GM19468 (cell line): ENCODE data around the gene ITPR1.
A peak's percentile ranks its signal among the peaks of the same experiment; 100 is the strongest.

ENCODE experiments used
- ATAC-seq: cut with Tn5 transposase; IDR thresholded peaks from one replicate; pipeline ENCODE4 v1.9.1; 2021; ENCODE audit warnings: mild to moderate bottlenecking, moderate library complexity, moderate number of reproducible peaks; ENCODE audit not compliant: unreplicated experiment; ENCODE audit errors: extremely low read depth

ITPR1 gene

DNA sequence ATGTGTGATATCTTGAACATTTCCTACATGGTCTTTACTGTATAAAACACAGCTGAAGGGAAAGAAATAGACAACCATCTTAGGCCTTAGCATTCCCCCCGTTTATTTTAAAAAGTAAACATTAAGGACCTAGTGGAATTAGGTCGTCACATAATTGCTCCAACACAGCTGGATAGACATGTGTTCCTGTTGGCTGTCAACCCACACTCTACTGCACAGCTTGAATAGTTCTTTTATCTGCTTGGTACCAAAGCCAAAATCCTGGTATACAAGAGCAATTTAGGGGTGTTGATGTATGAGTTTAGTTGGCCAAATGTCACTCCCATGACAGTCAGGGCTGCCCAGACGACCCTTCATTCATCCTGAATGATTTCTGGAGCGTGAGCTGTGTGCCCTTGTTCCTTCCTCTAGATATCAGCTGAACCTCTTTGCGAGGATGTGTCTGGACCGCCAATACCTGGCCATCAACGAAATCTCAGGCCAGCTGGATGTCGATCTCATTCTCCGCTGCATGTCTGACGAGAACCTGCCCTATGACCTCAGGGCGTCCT, 179.7 kb downstream of the ITPR1 start:
- no peak for ATAC-seq

GRCh38 chr3:4674216-4674615, 181.1 kb downstream of the ITPR1 start:
- ATAC-seq, result no peak

- ATAC-seq, result no peak
Measured at GRCh38 chr3:4675704-4676103, 182.6 kb downstream of the ITPR1 start.

GRCh38 chr3:4678320-4678719, 185.2 kb downstream of the ITPR1 start:
- ATAC-seq, result no peak

- ATAC-seq, result no peak
Measured at GRCh38 chr3:4680227-4680691, 187.1 kb downstream of the ITPR1 start.

GRCh38 chr3:4680871-4681300, 187.7 kb downstream of the ITPR1 start:
- ATAC-seq, result no peak

GRCh38 chr3:4681301-4681700, 188.2 kb downstream of the ITPR1 start:
- no peak for ATAC-seq

GRCh38 chr3:4684117-4684516, 191.0 kb downstream of the ITPR1 start:
- no peak for ATAC-seq

GRCh38 chr3:4684976-4685375, 191.8 kb downstream of the ITPR1 start:
- ATAC-seq, result no peak

DNA sequence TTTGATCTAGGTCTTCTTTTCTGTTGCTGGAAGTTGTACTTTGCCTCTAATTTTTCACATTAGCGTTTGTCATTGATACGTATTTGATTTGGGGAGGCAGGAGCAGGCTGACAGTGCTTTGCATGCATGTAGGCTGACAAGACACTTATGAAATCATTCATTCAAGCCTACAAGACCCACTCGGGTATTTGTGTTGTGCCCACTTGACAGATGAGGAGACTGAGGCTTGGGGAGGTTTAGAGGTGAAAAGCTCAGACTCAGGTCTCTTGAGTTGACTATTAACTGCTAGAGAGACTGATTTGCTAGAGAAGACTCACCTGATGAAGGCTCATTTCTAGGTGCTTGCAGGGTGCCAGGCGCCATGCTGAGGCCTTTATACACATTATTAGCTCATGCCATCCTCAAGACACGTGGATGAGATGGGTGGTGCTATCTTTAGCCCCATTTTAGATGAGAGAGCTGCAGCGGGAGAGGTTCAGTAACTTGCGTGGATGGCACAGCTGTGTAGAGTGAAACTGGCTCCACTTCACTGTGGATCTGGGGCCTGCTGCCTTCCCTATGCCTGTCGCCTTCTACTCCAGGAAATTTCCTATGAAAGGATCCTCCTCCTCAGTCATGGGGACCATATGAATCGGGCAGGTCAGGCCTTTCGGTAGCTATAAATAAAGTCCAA, 192.7 kb downstream of the ITPR1 start:
- no peak for ATAC-seq

GRCh38 chr3:4686619-4687018, 193.5 kb downstream of the ITPR1 start:
- ATAC-seq, result no peak

DNA sequence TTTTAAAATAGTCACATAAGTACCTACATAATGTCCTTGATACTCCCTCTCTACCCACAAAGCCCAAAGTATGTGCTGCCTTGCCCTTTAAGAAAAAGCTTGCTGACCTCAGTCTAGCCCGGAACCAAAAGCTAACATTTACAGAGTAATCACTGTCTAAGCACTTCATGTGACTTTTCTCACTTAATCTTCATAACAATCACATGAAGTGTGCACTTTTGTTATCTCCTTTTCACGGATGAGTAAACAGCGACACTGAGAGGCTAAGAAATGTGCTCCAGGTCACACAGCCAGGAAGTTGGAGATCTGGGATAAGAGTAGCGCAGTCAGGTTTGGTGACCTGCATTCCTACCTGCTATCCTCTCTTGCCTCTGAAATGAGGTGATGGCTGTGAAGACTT, 194.0 kb downstream of the ITPR1 start:
- no peak for ATAC-seq

- ATAC-seq, result no peak
Measured at GRCh38 chr3:4687596-4687995, 194.4 kb downstream of the ITPR1 start.

- no peak for ATAC-seq
Measured at GRCh38 chr3:4688411-4688810, 195.3 kb downstream of the ITPR1 start.

DNA sequence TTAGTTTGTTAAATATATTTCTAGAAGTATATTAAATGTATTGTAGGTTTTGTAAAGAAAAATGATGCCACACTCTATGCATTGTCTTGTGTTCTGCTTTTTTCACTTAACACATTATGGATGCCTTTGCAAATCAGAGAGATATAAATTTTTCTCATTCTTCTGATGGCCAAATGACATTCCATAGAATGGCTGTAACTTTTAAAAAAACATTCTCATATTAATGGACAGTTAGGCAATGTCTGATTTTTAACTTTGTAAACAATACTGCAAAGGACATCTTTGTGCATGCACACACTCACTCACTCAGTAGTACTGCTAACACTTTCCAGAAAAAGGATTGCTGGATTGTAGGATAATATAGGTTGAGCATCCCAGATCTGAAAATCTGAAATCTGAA, 195.9 kb downstream of the ITPR1 start:
- ATAC-seq, result no peak

DNA sequence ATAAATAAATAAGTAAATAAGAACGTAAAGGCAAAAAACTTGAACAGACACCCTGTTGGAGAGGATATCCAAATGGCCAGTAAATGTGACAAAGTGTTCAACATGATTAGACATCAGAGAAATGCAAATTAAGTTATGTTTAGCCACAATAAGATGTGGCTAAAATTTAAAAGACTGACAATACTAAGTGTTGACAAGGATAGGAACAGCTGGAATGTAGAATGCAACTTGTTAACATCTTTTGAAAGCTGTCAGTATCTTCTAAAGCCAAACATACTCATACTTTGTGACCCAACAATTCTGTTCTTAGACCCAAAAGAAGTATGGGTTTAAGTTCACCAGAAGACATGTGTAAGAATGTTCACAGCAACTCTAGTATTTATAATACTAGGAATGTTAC, 197.1 kb downstream of the ITPR1 start:
- ATAC-seq, result no peak

DNA sequence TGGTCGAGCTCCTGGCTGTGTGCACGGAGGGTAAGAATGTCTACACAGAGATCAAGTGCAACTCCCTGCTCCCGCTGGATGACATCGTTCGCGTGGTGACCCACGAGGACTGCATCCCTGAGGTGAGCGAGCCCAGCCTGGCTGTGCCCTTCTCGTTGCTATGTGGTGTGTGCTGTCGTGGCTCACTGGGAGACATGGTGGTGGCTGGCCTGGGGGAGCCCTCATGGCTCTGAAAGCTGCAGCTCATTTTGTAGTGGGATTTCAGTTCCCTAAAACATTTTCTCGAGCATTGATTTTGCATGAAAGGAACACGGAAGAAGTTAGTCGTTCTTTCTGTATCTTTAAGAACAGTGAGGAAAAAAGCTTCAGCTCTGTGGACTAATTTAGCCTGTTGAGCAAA, 200.5 kb downstream of the ITPR1 start:
- peak; percentile 82 for ATAC-seq

GRCh38 chr3:4695846-4696245, 202.7 kb downstream of the ITPR1 start:
- ATAC-seq, result no peak

- ATAC-seq, result no peak
Measured at GRCh38 chr3:4696266-4696665, 203.1 kb downstream of the ITPR1 start.

DNA sequence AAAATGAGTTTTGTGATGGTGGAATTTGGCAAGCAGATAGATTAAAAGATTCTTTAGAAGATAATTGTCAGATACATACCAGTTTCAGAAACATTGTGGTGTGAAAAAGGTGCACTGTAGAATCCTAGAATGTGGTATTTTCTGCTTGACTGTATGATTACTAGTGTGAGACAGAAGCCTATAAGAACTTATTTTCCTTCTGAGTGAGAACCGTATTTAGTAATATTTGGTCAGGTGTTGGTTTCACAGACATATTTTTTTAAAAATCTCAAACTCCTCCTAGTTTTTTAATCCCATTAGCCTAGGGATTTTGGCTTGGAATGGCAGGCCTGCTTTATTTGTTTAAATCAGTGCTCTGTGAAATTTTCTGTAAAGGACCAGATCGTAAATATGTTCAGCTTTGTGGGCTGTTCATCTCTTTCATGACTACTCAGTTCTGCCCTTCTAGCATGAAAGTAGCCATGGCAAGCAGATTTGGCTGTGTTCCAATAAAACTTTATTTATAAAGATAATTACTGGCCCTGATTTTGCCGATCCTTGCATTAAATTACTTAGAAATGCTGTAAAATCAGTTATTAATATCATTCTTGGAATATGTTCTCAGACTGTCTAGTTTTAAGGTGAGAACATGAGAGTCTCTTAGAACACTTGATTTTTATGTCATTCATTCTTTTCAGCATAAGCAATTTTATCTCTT, 205.1 kb downstream of the ITPR1 start:
- ATAC-seq, result no peak

DNA sequence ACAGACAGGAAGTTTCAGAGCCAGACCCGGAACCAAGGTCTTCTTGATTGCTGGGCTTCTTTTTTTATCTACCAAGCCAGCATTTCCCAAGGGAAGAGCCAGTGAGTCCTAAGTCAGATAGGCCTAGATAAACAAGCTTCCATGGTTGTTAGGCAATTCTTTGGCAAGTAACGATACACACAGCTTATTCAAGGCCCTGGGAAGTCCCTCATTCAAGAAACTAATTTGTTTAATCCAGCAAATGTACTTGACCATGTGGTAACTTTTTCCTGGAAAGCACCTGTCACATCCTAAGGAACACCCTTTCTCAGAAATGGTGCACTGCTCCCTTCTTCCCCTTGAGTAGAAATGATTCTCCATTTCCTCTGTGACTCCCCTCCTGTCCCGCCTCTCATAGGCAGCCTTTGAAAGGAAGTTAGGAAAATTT, 209.9 kb downstream of the ITPR1 start:
- no peak for ATAC-seq

- no peak for ATAC-seq
Measured at GRCh38 chr3:4704552-4704951, 211.4 kb downstream of the ITPR1 start.
